ENCODE results near the gene RBBP7. TPM values are rescaled to one million over a fixed set of nuclear protein-coding genes. Genes with fewer than 3 reads are reported as not detected.

The RBBP7 gene
- total and polyA plus RNA-seq, 8 donors: 60.9 to 152 (median 109) TPM

DNA sequence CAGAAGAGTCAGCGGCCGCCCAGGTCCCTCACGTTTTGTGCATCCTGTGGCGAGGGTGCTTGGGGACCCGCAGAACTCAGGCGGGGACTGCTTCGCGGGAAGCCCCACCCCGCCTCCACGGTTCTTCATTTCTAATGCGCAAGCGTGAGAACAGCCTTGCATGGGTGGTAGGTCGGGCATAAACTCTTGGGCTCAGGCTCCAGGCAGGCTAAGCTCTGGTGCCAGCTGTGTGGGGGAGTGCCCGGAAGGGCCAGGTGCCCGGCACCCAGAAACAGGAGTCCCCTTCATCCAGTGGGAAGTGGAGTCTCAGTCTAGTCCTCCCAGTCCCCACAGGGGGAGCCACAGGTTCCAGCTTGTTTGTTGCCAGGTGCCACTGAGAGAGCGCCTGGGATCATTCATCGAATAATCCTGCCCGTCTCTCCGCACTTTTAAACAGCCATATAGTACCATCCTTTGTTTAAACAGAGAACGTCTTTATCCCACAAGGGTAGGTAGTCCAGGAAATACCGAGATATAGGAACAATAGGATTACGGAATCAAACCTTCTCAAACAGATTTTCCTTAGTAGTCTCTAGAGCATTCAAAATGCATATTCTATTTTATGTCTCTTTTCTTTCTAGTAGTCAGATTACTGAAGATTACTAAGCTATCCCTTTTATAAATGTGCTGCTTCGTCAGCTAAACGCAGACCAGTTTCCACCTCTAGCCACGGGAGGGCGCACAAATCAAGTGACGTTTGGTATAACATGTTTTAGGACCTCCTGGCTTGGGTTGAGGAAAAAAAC lies 12.7 kb upstream of the RBBP7 start:
- WGBS, 5 donors: 0 to 21% (median 4%) methylated on average over 18 to 27 of the region's 27 CpGs
- H3K27ac ChIP-seq: peak overlapping the region; percentile 50 to 81 (median 78)
- intact Hi-C loops (cut with DNase I; ENCODE audit: low total_unique reads): no loop called here
- peaks cover 0 to 9% (median 7%) of the 10 kb centered on the region in 4 donors for H3K4me1 ChIP-seq
- H3K27me3 ChIP-seq: peaks cover 0 to 15% (median 0%) of the 10 kb centered on the region in 3 donors
- no peaks in the 10 kb centered on the region for H3K36me3 ChIP-seq
- peak; percentile 74 to 89 for DNase-seq
- H3K4me3 ChIP-seq: peak overlapping the region; percentile 41 to 49 (median 46)
- no peak for TF ChIP-seq EP300 (IDR thresholded peaks at IDR 0.05)
- TF ChIP-seq, protein P1, sequence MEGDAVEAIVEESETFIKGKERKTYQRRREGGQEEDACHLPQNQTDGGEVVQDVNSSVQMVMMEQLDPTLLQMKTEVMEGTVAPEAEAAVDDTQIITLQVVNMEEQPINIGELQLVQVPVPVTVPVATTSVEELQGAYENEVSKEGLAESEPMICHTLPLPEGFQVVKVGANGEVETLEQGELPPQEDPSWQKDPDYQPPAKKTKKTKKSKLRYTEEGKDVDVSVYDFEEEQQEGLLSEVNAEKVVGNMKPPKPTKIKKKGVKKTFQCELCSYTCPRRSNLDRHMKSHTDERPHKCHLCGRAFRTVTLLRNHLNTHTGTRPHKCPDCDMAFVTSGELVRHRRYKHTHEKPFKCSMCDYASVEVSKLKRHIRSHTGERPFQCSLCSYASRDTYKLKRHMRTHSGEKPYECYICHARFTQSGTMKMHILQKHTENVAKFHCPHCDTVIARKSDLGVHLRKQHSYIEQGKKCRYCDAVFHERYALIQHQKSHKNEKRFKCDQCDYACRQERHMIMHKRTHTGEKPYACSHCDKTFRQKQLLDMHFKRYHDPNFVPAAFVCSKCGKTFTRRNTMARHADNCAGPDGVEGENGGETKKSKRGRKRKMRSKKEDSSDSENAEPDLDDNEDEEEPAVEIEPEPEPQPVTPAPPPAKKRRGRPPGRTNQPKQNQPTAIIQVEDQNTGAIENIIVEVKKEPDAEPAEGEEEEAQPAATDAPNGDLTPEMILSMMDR (IDR thresholded peaks at IDR 0.05): peak in 4 of 7 experiments; percentile 12 to 63 (median 35)
- TF ChIP-seq POLR2A (IDR thresholded peaks at IDR 0.05): no peak
- no peak for TF ChIP-seq POLR2AphosphoS5 (IDR thresholded peaks at IDR 0.05)
- no peaks in the 10 kb centered on the region for H3K9me3 ChIP-seq

GRCh38 chrX:16882169-16882568 lies 12.0 kb upstream of the RBBP7 start:
- Histone ChIP-seq H3K4me3 (peak overlapping the region; percentile 41 to 49 (median 46)), H3K27me3 (peaks cover 0 to 11% (median 0%) of the 10 kb centered on the region in 3 donors), H3K27ac (peak overlapping the region in 4 of 5 donors; percentile 70 to 81 (median 78)), H3K4me1 (peaks cover 0 to 9% (median 7%) of the 10 kb centered on the region in 4 donors), H3K9me3 (no peaks in the 10 kb centered on the region), H3K36me3 (no peaks in the 10 kb centered on the region)
- peak; percentile 51 to 68 for DNase-seq
- 0 to 24% (median 10%) methylated on average over 6 to 7 of the region's 7 CpGs for WGBS, 5 donors
- TF ChIP-seq POLR2AphosphoS5 (IDR thresholded peaks at IDR 0.05) (no peak), POLR2A (IDR thresholded peaks at IDR 0.05) (no peak), EP300 (IDR thresholded peaks at IDR 0.05) (no peak)
- TF ChIP-seq, protein P1 (IDR thresholded peaks at IDR 0.05): no peak
- intact Hi-C loops (cut with DNase I; ENCODE audit: low total_unique reads): no loop called here

GRCh38 chrX:16876696-16877095 lies 6.5 kb upstream of the RBBP7 start:
- Histone ChIP-seq H3K9me3 (no peaks in the 10 kb centered on the region), H3K4me3 (no peak overlapping the region), H3K36me3 (no peaks in the 10 kb centered on the region), H3K27me3 (no peaks in the 10 kb centered on the region), H3K27ac (no peak overlapping the region), H3K4me1 (peaks cover 0 to 11% (median 1%) of the 10 kb centered on the region in 4 donors)
- intact Hi-C loops (cut with DNase I; ENCODE audit: low total_unique reads): no loop called here
- TF ChIP-seq POLR2A (IDR thresholded peaks at IDR 0.05): no peak
- TF ChIP-seq EP300 (IDR thresholded peaks at IDR 0.05): no peak
- TF ChIP-seq, protein P1 (IDR thresholded peaks at IDR 0.05): no peak
- no peak for TF ChIP-seq POLR2AphosphoS5 (IDR thresholded peaks at IDR 0.05)
- DNase-seq: no peak
- 9 to 55% (median 20%) methylated on average over 1 of the region's 1 CpG for WGBS, 5 donors

- no peaks in the 10 kb centered on the region for H3K9me3 ChIP-seq
- H3K27me3 ChIP-seq: peaks cover 0 to 7% (median 0%) of the 10 kb centered on the region in 3 donors
- no peaks in the 10 kb centered on the region for H3K36me3 ChIP-seq
- no peak overlapping the region for H3K27ac ChIP-seq
- H3K4me1 ChIP-seq: peaks cover 0 to 22% (median 11%) of the 10 kb centered on the region in 4 donors
- 63 to 77% (median 69%) methylated on average over 5 of the region's 5 CpGs for WGBS, 5 donors
- H3K4me3 ChIP-seq: no peak overlapping the region
- intact Hi-C loops (cut with DNase I; ENCODE audit: low total_unique reads): no loop called here
- TF ChIP-seq, protein P1 (IDR thresholded peaks at IDR 0.05): no peak
- no peak for TF ChIP-seq POLR2AphosphoS5 (IDR thresholded peaks at IDR 0.05)
- no peak for DNase-seq
Observed at GRCh38 chrX:16874458-16875095, 4.4 kb upstream of the RBBP7 start.

Measured in stomach (tissue), 9 donors.